ENCODE data around the gene MAFB. TPM values are rescaled to one million over a fixed set of nuclear protein-coding genes. Genes with fewer than 3 reads are reported as not detected.

MAFB gene
- total RNA-seq, 2 experiments from 2014 or later = not detected

- Histone ChIP-seq H3K4me3 (ENCODE audit: low read depth, low read length, poor library complexity, severe bottlenecking) (no peak overlapping the region), H3K36me3 (ENCODE audit: insufficient read depth, low read length) (no peaks in the 10 kb centered on the region), H3K27ac (ENCODE audit: low read depth, low read length, poor library complexity, severe bottlenecking) (no peak overlapping the region), H4K20me1 (ENCODE audit: insufficient read depth, low read length) (no peaks in the 10 kb centered on the region), H3K9me3 (ENCODE audit: low read length) (no peaks in the 10 kb centered on the region), H3K79me2 (ENCODE audit: insufficient read depth, low read depth, low read length) (no peaks in the 10 kb centered on the region), H3K4me2 (ENCODE audit: low read length) (no peak overlapping the region), H2AFZ (ENCODE audit: low read length) (no peak overlapping the region), H3K4me1 (ENCODE audit: insufficient read depth, low read length, poor library complexity, severe bottlenecking) (no peaks in the 10 kb centered on the region), H3K9me2 (ENCODE audit: insufficient read depth, low read length) (no peaks in the 10 kb centered on the region)
- intact Hi-C loops (cut with micrococcal nuclease; ENCODE audit: unreplicated experiment) = no loop called here
- TF ChIP-seq EZH2phosphoT487 (IDR thresholded peaks at IDR 0.05; ENCODE audit: borderline replicate concordance, low read depth, low read length) (no peak), CTCF (conservative IDR thresholded peaks at IDR 0.05; ENCODE audit: low read length) (no peak)
- CTCF ChIA-PET (ENCODE audit: unreplicated experiment) = interaction anchor here (0.8 kb wide), 1 partner anchor 18 kb away, joined by 3 read pairs; no protein-coding TSS in a partner anchor
- POLR2A ChIA-PET = interaction anchor here (0.6 to 0.7 kb wide), 4 partner anchors 251 to 1659 kb away, joined by 3 to 8 read pairs (median 6); no protein-coding TSS in a partner anchor
- BruUV-seq (replicated peaks) = no TSS peak
- DNase-seq (ENCODE audit: low spot score) = no peak
Observed at GRCh38 chr20:40676491-40677269, 12.4 kb downstream of the MAFB start.

- Histone ChIP-seq H4K20me1 (ENCODE audit: insufficient read depth, low read length) (no peaks in the 10 kb centered on the region), H3K4me1 (ENCODE audit: insufficient read depth, low read length, poor library complexity, severe bottlenecking) (no peaks in the 10 kb centered on the region), H2AFZ (ENCODE audit: low read length) (no peak overlapping the region), H3K4me3 (ENCODE audit: low read depth, low read length, poor library complexity, severe bottlenecking) (no peak overlapping the region), H3K4me2 (ENCODE audit: low read length) (no peak overlapping the region), H3K79me2 (ENCODE audit: insufficient read depth, low read depth, low read length) (no peaks in the 10 kb centered on the region), H3K27ac (ENCODE audit: low read depth, low read length, poor library complexity, severe bottlenecking) (no peak overlapping the region), H3K9me3 (ENCODE audit: low read length) (no peaks in the 10 kb centered on the region), H3K36me3 (ENCODE audit: insufficient read depth, low read length) (no peaks in the 10 kb centered on the region), H3K9me2 (ENCODE audit: insufficient read depth, low read length) (no peaks in the 10 kb centered on the region)
- ChIA-PET CTCF (ENCODE audit: unreplicated experiment) (no interaction called here), POLR2A (interaction anchor here (0.5 kb wide), 1 partner anchor 424 kb away, joined by 3 read pairs; no protein-coding TSS in a partner anchor)
- no peak for DNase-seq (ENCODE audit: low spot score)
- no TSS peak for BruUV-seq (replicated peaks)
- intact Hi-C loops (cut with micrococcal nuclease; ENCODE audit: unreplicated experiment) = no loop called here
- TF ChIP-seq EZH2phosphoT487 (IDR thresholded peaks at IDR 0.05; ENCODE audit: borderline replicate concordance, low read depth, low read length) = no peak
- TF ChIP-seq CTCF (conservative IDR thresholded peaks at IDR 0.05; ENCODE audit: low read length) = no peak
Observed at GRCh38 chr20:40675599-40676221, 13.3 kb downstream of the MAFB start.

GRCh38 chr20:40673442-40673841 is 15.6 kb downstream of the MAFB start:
- H3K4me3 ChIP-seq (ENCODE audit: low read depth, low read length, poor library complexity, severe bottlenecking) = no peak overlapping the region
- no peaks in the 10 kb centered on the region for H3K79me2 ChIP-seq (ENCODE audit: insufficient read depth, low read depth, low read length)
- H3K4me1 ChIP-seq (ENCODE audit: insufficient read depth, low read length, poor library complexity, severe bottlenecking) = no peaks in the 10 kb centered on the region
- no peaks in the 10 kb centered on the region for H3K9me2 ChIP-seq (ENCODE audit: insufficient read depth, low read length)
- TF ChIP-seq EZH2phosphoT487 (IDR thresholded peaks at IDR 0.05; ENCODE audit: borderline replicate concordance, low read depth, low read length) (no peak), CTCF (conservative IDR thresholded peaks at IDR 0.05; ENCODE audit: low read length) (no peak)
- H3K9me3 ChIP-seq (ENCODE audit: low read length) = no peaks in the 10 kb centered on the region
- H3K36me3 ChIP-seq (ENCODE audit: insufficient read depth, low read length) = no peaks in the 10 kb centered on the region
- intact Hi-C loops (cut with micrococcal nuclease; ENCODE audit: unreplicated experiment) = no loop called here
- POLR2A ChIA-PET = no interaction called here
- H4K20me1 ChIP-seq (ENCODE audit: insufficient read depth, low read length) = no peaks in the 10 kb centered on the region
- H3K4me2 ChIP-seq (ENCODE audit: low read length) = no peak overlapping the region
- no TSS peak for BruUV-seq (replicated peaks)
- no peak for DNase-seq (ENCODE audit: low spot score)
- H3K27ac ChIP-seq (ENCODE audit: low read depth, low read length, poor library complexity, severe bottlenecking) = no peak overlapping the region
- CTCF ChIA-PET (ENCODE audit: unreplicated experiment) = no interaction called here
- H2AFZ ChIP-seq (ENCODE audit: low read length) = no peak overlapping the region
